ENCODE results near the gene KLK3. TPM values are rescaled to one million over a fixed set of nuclear protein-coding genes. Genes with fewer than 3 reads are reported as not detected.
"Not testable (repeated sequence)": the region's sequence is repeated elsewhere in the genome, so short reads cannot be mapped to it uniquely, and the experiment has no call there.

KLK3 gene
- not detected in 2 replicates for total RNA-seq

- DNase-seq (ENCODE audit: low spot score), result no peak
- Mint-ChIP-seq H3K9me3 (no peaks in the 10 kb centered on the region), H3K4me3 (ENCODE audit: low read depth) (no peak within 1 kb of the TSS), H3K4me1 (ENCODE audit: low read depth) (no peaks in the 10 kb centered on the region), H3K36me3 (ENCODE audit: low read depth) (no peaks in the 10 kb centered on the region), H3K27me3 (ENCODE audit: low read depth) (peaks cover 17% of the 10 kb centered on the region), H3K27ac (no peak within 1 kb of the TSS)
- intact Hi-C loops (cut with micrococcal nuclease), result no loop called here
Measured at GRCh38 chr19:50854636-50855410, at the start of gene KLK3. Gene KLK3 (plus strand): TSS chr19:50854915. CDS start chr19:50854956, 41 bp downstream.

DNA sequence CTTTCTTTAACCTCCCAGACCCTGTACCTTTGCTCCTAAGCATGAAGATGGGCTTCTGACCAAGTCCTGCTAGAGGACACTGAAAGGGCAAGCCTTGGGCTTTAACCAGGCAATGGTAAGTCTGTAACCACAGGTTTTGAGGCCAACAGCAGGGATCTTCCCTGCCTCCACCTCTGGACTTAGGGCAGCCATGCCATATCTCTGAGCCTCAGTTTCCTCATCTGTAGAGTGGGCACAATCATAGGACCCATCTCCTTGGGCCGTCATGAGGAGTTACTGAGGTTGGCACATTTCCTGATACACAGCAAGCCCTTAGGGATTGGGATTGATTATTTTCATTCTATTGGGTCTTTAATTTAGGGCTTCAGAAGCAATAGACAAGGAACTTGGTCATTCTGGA, 45.9 kb upstream of the KLK3 start:
- intact Hi-C loops (cut with micrococcal nuclease), result loop anchor here (10.0 kb wide), 1 partner anchor 294 kb away; the partner anchor contains the start of genes ASPDH and JOSD2
- peaks cover 9% of the 10 kb centered on the region for H3K4me1 Mint-ChIP-seq (ENCODE audit: low read depth)
- peaks cover 6% of the 10 kb centered on the region for H3K27me3 Mint-ChIP-seq (ENCODE audit: low read depth)
- no peak overlapping the region for H3K27ac Mint-ChIP-seq
- H3K9me3 Mint-ChIP-seq, result no peaks in the 10 kb centered on the region
- no peak for DNase-seq (ENCODE audit: low spot score)
- no peak overlapping the region for H3K4me3 Mint-ChIP-seq (ENCODE audit: low read depth)
- peaks cover 8% of the 10 kb centered on the region for H3K36me3 Mint-ChIP-seq (ENCODE audit: low read depth)

GRCh38 chr19:50811622-50812238, 43.0 kb upstream of the KLK3 start:
- H3K4me3 Mint-ChIP-seq (ENCODE audit: low read depth); H3K4me1 Mint-ChIP-seq (ENCODE audit: low read depth); H3K27ac Mint-ChIP-seq; intact Hi-C loops (cut with micrococcal nuclease); DNase-seq (ENCODE audit: low spot score); H3K36me3 Mint-ChIP-seq (ENCODE audit: low read depth); H3K9me3 Mint-ChIP-seq: not testable (repeated sequence)
- peaks cover 10% of the 10 kb centered on the region for H3K27me3 Mint-ChIP-seq (ENCODE audit: low read depth)

- intact Hi-C loops (cut with micrococcal nuclease), result no loop called here
- no peak for DNase-seq (ENCODE audit: low spot score)
- peaks cover 10% of the 10 kb centered on the region for H3K9me3 Mint-ChIP-seq
- no peak overlapping the region for H3K4me3 Mint-ChIP-seq (ENCODE audit: low read depth)
- no peaks in the 10 kb centered on the region for H3K36me3 Mint-ChIP-seq (ENCODE audit: low read depth)
- H3K4me1 Mint-ChIP-seq (ENCODE audit: low read depth), result peaks cover 11% of the 10 kb centered on the region
- H3K27me3 Mint-ChIP-seq (ENCODE audit: low read depth), result peaks cover 10% of the 10 kb centered on the region
- no peak overlapping the region for H3K27ac Mint-ChIP-seq
Measured at GRCh38 chr19:50812474-50812873, 42.2 kb upstream of the KLK3 start.

DNA sequence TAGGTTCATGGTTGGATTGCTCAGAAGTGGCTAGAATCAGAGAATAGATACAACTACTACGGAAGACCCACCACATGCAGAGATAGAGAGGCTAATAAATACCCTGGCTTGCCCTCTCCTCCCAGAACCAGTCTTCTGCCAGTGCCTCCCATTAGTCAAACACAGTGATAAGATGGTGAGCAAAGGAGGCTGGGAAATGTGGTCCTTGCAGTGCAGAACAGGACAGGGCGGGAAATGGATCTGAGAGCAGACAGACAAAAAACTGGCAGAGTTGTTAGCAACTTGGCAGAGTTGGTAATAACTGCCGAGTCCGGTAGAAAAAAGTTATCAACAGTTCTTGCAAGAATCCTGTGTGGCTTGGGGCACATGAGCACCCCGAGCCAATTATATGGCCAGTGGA, 39.8 kb upstream of the KLK3 start:
- intact Hi-C loops (cut with micrococcal nuclease), result no loop called here
- no peak for DNase-seq (ENCODE audit: low spot score)
- no peaks in the 10 kb centered on the region for H3K36me3 Mint-ChIP-seq (ENCODE audit: low read depth)
- H3K4me1 Mint-ChIP-seq (ENCODE audit: low read depth), result peaks cover 23% of the 10 kb centered on the region
- peaks cover 10% of the 10 kb centered on the region for H3K9me3 Mint-ChIP-seq
- H3K27ac Mint-ChIP-seq, result no peak overlapping the region
- H3K27me3 Mint-ChIP-seq (ENCODE audit: low read depth), result peaks cover 16% of the 10 kb centered on the region
- no peak overlapping the region for H3K4me3 Mint-ChIP-seq (ENCODE audit: low read depth)

DNA sequence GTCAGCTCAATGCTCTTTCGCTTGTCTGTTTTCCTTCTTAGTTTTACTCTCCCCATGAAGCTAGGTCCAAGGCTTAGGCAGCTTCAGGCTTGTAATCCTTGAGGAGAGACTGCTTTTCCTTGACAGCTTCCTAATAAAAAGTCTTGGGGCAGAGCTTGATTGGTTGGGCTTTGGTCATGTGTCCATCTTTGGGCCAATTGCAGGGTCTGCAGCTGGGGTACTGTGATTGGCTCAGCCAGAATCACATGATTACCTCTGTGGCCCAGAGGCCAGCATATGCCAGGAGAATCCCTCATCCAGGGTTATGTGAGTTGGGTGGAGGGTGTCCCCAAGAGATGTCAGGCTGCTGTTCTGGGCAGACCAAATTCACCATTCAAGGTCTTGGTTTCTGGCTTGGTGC, 39.3 kb upstream of the KLK3 start:
- peaks cover 10% of the 10 kb centered on the region for H3K9me3 Mint-ChIP-seq
- intact Hi-C loops (cut with micrococcal nuclease), result no loop called here
- H3K4me1 Mint-ChIP-seq (ENCODE audit: low read depth), result peaks cover 28% of the 10 kb centered on the region
- H3K27me3 Mint-ChIP-seq (ENCODE audit: low read depth), result peaks cover 20% of the 10 kb centered on the region
- H3K4me3 Mint-ChIP-seq (ENCODE audit: low read depth), result no peak overlapping the region
- H3K27ac Mint-ChIP-seq, result no peak overlapping the region
- DNase-seq (ENCODE audit: low spot score), result no peak
- no peaks in the 10 kb centered on the region for H3K36me3 Mint-ChIP-seq (ENCODE audit: low read depth)

GRCh38 chr19:50817941-50818858, 36.5 kb upstream of the KLK3 start:
- H3K9me3 Mint-ChIP-seq, result peaks cover 10% of the 10 kb centered on the region
- peak; percentile 61 for DNase-seq (ENCODE audit: low spot score)
- intact Hi-C loops (cut with micrococcal nuclease), result loop anchor here (1.0 kb wide), 1 partner anchor 14 kb away; no protein-coding TSS in a partner anchor
- no peaks in the 10 kb centered on the region for H3K36me3 Mint-ChIP-seq (ENCODE audit: low read depth)
- peaks cover 32% of the 10 kb centered on the region for H3K27me3 Mint-ChIP-seq (ENCODE audit: low read depth)
- peaks cover 32% of the 10 kb centered on the region for H3K4me1 Mint-ChIP-seq (ENCODE audit: low read depth)
- peak overlapping the region; percentile 86 for H3K4me3 Mint-ChIP-seq (ENCODE audit: low read depth)
- H3K27ac Mint-ChIP-seq, result peak overlapping the region; percentile 91

DNA sequence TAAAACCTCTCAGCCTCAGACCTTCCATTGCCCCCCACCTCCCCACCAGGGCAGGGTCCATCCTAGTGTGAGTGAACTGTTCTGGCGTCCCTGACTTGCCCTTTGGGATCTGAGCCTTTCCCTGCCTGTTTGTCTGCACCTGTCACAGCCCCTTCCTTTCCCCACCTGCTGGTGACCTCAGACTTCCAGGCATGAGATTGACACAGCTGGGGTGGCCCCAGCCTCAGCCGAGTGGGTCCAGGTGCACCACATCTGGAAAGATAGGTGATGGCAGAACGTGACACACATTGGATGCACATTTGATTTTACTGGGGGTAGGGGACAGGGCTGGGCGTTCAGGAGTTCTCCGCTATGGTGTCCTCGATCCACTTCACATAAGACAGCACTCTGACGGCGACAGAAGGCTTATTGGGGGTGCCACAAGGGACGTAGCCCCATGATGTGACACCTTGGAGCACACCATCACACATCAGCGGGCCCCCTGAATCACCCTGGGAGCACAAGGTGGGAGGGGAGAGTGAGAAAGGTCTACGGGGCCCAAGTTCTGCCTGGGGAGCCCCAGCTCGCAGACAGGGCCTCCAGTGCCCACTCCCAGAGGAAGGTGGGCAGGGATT, 35.7 kb upstream of the KLK3 start:
- intact Hi-C loops (cut with micrococcal nuclease), result no loop called here
- no peak for DNase-seq (ENCODE audit: low spot score)
- peaks cover 32% of the 10 kb centered on the region for H3K27me3 Mint-ChIP-seq (ENCODE audit: low read depth)
- H3K4me3 Mint-ChIP-seq (ENCODE audit: low read depth), result peak overlapping the region; percentile 86
- peak overlapping the region; percentile 9 for H3K27ac Mint-ChIP-seq
- no peaks in the 10 kb centered on the region for H3K36me3 Mint-ChIP-seq (ENCODE audit: low read depth)
- peaks cover 32% of the 10 kb centered on the region for H3K4me1 Mint-ChIP-seq (ENCODE audit: low read depth)
- H3K9me3 Mint-ChIP-seq, result peaks cover 10% of the 10 kb centered on the region

DNA sequence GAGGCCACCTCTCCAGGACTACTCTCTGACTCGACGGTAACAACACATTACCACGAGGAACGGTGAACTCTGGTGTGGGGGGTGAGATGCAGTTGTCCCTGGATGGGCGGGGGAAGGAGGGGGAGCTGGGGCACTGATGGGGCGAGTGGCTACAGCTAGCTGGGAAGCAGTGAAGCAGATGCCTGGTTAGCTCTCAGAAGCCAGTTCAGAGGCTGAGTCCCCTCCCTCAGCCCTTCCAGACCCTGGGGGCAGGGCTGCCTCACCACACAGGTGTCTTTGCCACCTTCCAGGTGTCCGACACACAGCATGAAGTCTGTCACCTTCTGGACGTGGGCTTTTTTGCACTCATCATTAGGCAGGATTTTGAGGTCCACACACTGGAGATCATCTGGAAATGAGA, 35.1 kb upstream of the KLK3 start:
- peaks cover 32% of the 10 kb centered on the region for H3K27me3 Mint-ChIP-seq (ENCODE audit: low read depth)
- DNase-seq (ENCODE audit: low spot score), result no peak
- intact Hi-C loops (cut with micrococcal nuclease), result no loop called here
- H3K9me3 Mint-ChIP-seq, result peaks cover 10% of the 10 kb centered on the region
- peak overlapping the region; percentile 61 for H3K4me3 Mint-ChIP-seq (ENCODE audit: low read depth)
- H3K27ac Mint-ChIP-seq, result no peak overlapping the region
- peaks cover 32% of the 10 kb centered on the region for H3K4me1 Mint-ChIP-seq (ENCODE audit: low read depth)
- H3K36me3 Mint-ChIP-seq (ENCODE audit: low read depth), result no peaks in the 10 kb centered on the region

DNA sequence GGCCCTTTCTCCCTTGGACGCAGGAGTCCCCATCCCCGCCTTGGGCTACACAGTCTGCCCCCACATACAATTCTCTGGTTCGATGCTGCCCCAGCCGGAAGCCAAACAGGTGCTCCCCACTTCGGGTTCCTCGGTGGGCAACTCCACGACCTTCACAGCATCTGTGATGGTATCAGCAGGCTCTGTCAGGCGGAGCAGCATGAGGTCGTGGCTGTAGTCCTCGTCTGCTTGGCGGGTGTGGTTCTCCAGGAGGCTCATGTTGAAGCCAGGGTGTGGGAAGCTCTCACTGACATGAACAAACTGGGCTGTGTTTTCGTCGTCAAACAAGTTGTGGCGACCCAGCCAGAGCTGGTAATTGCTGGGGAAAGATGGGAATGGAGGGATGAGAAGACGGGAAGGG, 34.6 kb upstream of the KLK3 start:
- H3K27me3 Mint-ChIP-seq (ENCODE audit: low read depth), result peaks cover 31% of the 10 kb centered on the region
- peak overlapping the region; percentile 61 for H3K4me3 Mint-ChIP-seq (ENCODE audit: low read depth)
- H3K27ac Mint-ChIP-seq, result peak overlapping the region; percentile 58
- intact Hi-C loops (cut with micrococcal nuclease), result no loop called here
- DNase-seq (ENCODE audit: low spot score), result no peak
- no peaks in the 10 kb centered on the region for H3K36me3 Mint-ChIP-seq (ENCODE audit: low read depth)
- peaks cover 10% of the 10 kb centered on the region for H3K9me3 Mint-ChIP-seq
- H3K4me1 Mint-ChIP-seq (ENCODE audit: low read depth), result peaks cover 32% of the 10 kb centered on the region

DNA sequence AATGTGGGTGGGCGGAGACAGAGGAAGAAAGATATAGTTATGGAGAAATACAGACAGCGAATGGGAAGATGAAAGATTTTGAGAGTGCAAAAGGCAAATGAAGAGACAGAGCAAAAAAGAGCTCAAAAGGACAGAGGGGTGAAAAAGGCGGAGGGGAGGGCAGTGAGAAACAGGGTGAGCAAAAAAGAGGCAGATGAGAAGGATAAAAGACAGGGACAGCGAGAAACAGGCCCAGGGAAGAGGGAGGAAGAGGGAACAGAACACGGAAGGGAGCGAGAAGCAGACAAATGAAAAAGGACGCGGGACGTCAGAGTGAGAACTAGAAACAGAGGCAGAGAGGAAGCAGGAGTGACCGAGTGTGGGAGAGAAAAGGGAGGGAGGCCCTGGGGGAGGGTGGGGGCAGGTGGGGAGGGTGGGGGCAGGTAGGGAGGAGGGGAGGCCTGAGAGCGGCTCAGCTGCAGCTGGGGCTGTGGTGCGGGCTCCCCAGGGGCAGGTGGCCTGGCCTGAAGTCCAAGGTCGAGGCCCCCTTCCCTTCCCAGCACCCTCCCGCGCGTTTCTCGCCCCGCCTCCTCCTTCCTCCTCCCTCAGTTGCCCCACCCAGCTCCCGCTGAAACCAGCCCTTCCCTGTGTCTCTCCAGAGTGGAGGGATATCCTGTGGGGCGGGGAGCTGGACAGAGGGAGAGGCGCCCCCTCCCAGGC, 34.0 kb upstream of the KLK3 start:
- Mint-ChIP-seq H3K4me1 (ENCODE audit: low read depth) (peaks cover 32% of the 10 kb centered on the region), H3K9me3 (peaks cover 10% of the 10 kb centered on the region), H3K4me3 (ENCODE audit: low read depth) (peak overlapping the region; percentile 61), H3K36me3 (ENCODE audit: low read depth) (no peaks in the 10 kb centered on the region), H3K27ac (peak overlapping the region; percentile 58), H3K27me3 (ENCODE audit: low read depth) (peaks cover 31% of the 10 kb centered on the region)
- no peak for DNase-seq (ENCODE audit: low spot score)
- intact Hi-C loops (cut with micrococcal nuclease), result no loop called here

DNA sequence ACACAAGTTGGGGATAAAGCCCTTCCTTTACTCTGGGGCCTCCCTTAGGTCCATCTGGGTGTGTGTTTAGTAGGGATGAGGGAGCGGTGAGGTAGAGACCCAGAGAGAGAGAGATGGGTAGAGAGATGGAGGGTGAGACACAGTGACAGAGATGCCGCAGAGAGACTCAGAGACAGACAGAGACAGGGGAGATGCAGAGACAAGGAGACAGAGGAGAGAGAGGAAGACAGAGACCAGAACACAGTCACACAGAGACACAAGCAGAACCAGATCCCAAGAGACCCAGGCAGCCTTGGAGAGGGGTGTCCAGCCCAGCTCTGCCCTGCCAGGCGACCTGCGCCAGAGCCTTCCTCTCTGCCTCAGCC, 33.5 kb upstream of the KLK3 start:
- peaks cover 34% of the 10 kb centered on the region for H3K27me3 Mint-ChIP-seq (ENCODE audit: low read depth)
- H3K27ac Mint-ChIP-seq, result no peak overlapping the region
- H3K36me3 Mint-ChIP-seq (ENCODE audit: low read depth), result no peaks in the 10 kb centered on the region
- H3K4me3 Mint-ChIP-seq (ENCODE audit: low read depth), result no peak overlapping the region
- intact Hi-C loops (cut with micrococcal nuclease), result no loop called here
- H3K9me3 Mint-ChIP-seq, result peaks cover 6% of the 10 kb centered on the region
- peaks cover 31% of the 10 kb centered on the region for H3K4me1 Mint-ChIP-seq (ENCODE audit: low read depth)
- DNase-seq (ENCODE audit: low spot score), result no peak
